UCSD-AML1 (cell line): ENCODE measurements around the gene AMZ1.

Experiments used
- DNase-seq: peaks from one replicate; lab custom pipeline; 2025; ENCODE audit not compliant: unreplicated experiment; lab: John Stamatoyannopoulos, UW

The AMZ1 gene

DNA sequence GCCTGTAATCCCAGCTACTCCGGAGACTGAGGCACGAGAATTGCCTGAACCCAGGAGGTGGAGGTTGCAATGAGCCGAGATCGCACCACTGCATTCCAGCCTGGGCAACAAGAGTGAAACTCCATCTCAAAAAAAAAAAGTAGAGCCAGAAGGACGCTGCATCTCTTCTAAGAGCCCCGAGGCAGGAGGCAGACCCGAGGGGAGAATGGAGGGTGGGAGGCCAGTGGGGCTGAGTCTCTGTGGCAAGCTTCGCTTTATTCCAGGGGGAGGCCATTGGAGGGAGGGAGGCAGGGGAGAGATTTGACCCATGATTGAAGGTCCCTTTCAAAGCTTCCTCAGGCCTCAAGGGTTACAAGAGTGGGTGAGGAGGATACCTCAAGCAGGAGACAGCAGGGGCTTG is 37.6 kb upstream of the AMZ1 start:
- no peak for DNase-seq

DNA sequence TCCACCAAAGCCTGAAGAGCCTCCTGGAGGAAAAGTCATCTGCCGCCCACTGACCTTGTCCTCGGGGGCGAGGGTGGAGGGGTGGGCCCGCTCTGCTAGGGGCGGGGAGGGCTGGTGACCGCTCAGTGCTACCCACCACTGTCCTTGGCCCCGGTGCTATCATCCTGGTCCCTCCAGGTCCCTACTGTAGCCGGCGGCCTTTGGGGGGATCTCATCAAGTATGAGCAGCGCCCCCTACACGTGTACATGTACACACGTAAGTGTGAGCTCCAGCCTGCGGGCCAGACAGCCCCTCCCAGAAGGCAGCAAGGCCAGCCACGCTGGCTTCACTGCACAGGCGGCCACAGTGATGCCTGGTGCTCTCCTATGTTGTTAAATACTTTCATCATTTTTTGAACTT is 36.7 kb upstream of the AMZ1 start:
- no peak for DNase-seq

- DNase-seq: no peak
These were observed 35.9 kb upstream of the AMZ1 start for GRCh38 chr7:2651847-2652735.

DNA sequence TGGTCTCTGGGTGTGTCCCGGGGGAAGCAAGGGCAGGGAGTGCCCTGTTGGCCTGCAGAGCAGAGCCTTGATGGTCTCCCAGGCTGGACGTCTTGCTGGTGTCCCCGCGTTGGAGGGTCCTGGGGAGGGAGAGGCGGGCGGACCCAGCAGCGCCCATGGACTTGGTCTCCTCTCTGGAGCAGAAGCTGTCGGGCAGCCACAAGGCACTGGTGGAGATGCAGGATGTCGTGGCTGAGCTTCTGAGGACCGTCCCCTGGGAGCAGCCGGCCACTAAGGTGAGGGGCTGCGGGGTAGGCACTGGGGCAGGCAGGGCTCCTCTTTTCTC is 35.3 kb upstream of the AMZ1 start:
- no peak for DNase-seq

DNA sequence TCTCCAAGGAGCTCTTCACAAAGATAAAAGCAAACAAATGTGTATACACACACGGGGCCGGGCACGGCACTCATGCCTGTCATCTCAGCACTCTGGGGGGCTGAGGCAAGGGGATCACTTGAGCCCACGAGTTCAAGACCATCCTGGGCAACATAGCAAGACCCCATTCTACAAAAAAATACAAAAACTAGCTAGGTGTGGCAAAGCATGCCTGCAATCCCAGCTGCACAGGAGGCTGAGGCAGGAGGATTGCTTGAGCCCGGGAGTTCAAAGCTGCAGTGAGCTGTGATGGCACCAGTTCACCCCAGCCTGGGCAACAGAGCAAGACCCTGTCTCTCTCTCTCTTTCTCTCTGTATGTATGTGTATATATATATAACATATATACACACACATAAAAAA is 33.9 kb upstream of the AMZ1 start:
- no peak for DNase-seq

DNA sequence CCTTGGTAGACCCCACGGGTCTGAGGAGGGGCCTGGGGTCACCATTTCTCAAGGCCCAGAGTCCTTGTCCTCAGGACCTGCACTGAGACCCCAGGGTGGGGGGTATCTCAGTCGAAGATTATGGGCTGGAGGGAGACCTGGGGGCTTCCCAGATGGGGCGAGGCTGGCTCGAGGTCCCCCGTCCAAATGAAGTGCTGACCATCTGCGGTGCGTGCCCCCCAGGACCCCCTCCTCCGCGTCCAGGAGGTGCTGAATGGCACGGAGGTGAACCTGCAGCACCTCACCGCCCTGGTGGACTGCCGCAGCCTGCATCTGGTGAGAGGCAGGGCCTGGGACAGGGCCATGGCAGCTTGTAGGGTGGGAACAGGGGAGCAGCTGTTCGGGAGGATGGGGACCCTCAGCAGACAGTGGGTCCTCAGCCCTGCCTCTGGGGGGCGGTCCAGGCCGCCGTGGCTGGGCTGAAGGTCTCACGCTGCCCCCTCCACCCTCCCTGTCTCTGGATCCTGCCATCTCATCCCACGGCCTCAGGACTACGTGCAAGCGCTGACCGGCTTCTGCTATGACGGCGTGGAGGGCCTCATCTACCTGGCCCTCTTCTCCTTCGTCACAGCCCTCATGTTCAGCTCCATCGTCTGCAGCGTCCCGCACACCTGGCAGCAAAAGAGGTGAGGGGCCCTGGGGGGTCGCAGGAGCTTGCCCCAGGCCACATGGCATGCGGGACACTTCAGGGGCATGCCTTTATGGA is 32.0 kb upstream of the AMZ1 start:
- no peak for DNase-seq

- no peak for DNase-seq
These were observed 30.8 kb upstream of the AMZ1 start for GRCh38 chr7:2657208-2657607.

- no peak for DNase-seq
These were observed 29.9 kb upstream of the AMZ1 start for GRCh38 chr7:2657920-2658671.

GRCh38 chr7:2658941-2659340 is 29.1 kb upstream of the AMZ1 start:
- DNase-seq: no peak

DNA sequence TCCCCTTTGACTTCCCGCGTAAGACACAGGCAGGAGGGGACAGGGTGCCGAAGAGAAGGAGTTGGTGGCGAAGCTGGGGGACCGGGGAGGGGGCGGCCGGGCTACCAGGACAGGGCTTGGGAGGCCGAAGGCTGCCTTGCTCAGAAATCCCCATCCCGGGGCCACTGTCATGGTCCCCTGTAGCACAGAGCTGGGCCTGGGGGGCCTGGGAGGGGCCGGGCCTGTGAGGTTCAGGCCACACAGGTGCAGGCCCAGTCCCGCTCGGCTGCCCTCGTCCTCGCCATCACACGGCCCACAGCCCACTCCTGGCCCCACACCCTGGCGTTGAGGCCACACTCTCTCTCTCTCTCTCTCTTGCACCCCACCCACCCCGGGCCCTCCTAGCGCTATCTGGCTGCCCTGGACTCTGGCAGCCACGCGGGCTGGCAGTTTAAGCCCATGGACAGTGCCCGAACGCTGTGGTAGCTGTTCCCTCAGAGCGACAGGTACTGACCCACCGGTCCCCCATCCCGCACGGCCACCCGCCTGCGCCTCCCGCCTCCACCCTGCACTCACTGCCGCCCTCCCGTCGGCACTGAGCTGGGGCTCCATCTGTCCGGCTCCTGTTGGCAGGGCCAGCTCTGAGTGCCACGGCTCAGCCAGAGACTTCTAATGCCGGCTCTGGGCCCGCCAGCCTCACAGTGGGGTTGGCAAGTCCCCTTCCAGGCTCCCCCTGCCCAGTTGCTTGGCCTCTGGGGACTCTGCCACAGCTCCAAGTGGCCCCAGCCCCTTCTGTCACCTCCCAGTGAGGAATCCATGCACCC is 28.2 kb upstream of the AMZ1 start:
- DNase-seq: no peak

- DNase-seq: no peak
These were observed 27.5 kb upstream of the AMZ1 start for GRCh38 chr7:2660359-2661095.

GRCh38 chr7:2661096-2661449 is 26.9 kb upstream of the AMZ1 start:
- no peak for DNase-seq

GRCh38 chr7:2661602-2662272 is 26.3 kb upstream of the AMZ1 start:
- no peak for DNase-seq

GRCh38 chr7:2662273-2663120 is 25.5 kb upstream of the AMZ1 start:
- DNase-seq: no peak

- no peak for DNase-seq
These were observed 24.7 kb upstream of the AMZ1 start for GRCh38 chr7:2663121-2663886.

- no peak for DNase-seq
These were observed 24.0 kb upstream of the AMZ1 start for GRCh38 chr7:2663960-2664359.

DNA sequence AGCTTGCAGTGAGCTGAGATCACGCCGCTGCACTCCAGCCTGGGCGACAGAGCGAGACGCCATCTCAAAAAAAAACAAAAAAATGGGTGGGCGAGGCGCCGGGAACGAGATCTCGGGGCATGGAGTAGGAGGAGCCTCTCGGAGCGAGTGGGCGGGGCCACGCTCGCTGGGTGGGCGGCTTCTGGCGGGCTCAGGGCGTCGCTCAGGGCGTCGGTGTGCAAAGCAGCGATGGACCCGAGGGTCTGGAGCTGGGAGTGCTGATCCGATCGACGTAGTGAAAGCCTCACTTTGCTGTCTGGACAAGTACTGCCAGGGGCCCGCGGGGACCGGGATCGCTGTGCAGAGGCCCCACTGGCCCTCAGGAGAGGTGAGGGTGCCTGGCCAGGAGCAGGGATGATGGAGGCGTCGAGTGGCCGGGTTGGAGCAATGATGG is 22.6 kb upstream of the AMZ1 start:
- no peak for DNase-seq

DNA sequence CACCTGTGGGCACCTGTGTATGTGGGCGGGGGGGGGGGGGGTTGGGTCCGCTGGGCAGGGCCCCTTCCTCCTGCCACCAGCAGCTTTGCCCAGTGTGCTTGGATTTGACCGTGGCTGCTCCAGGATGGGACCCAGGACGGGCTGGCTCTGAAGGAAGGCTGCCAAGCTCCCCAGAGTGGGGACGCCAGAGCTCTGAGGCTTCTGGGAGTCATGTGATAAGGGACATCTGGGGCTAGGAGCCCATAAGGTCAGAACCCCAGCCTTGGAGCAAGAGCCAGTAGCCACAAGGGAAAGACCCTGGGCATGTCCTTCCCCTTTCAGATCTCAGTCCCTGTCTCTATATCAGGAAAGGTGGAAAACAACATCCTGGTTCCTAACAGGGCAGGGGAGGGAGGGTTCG is 21.8 kb upstream of the AMZ1 start:
- DNase-seq: no peak
